Stimulated activated CD8-positive, alpha-beta memory T cell treated with anti-CD3 and anti-CD28 coated beads, Interleukin-7, amount 100 ng/mL, for 48 hours (primary cell): ENCODE results near the gene SUPT16H.
A peak's percentile ranks its signal among the peaks of the same experiment; 100 is the strongest.
"Not testable (repeated sequence)": the region's sequence is repeated elsewhere in the genome, so short reads cannot be mapped to it uniquely, and the experiment has no call there.

Experiments used
- DNase-seq, 2 donors: peaks; one replicate each; pipeline ENCODE4 v3.0.0-alpha.2; 2020; ENCODE audit warnings: low read depth in 1 of 2; ENCODE audit errors: extremely low read depth in 1 of 2

SUPT16H gene

GRCh38 chr14:21383848-21384493 is at the start of gene SUPT16H:
SUPT16H (minus strand) TSS chr14:21384019; CDS start chr14:21383927, 92 bp downstream.
- peak; percentile 86 to 94 for DNase-seq

GRCh38 chr14:21431126-21431525 is 47.3 kb upstream of the SUPT16H start:
- DNase-seq, result no peak

- no peak for DNase-seq
Measured at GRCh38 chr14:21428930-21429329, 45.1 kb upstream of the SUPT16H start.

DNA sequence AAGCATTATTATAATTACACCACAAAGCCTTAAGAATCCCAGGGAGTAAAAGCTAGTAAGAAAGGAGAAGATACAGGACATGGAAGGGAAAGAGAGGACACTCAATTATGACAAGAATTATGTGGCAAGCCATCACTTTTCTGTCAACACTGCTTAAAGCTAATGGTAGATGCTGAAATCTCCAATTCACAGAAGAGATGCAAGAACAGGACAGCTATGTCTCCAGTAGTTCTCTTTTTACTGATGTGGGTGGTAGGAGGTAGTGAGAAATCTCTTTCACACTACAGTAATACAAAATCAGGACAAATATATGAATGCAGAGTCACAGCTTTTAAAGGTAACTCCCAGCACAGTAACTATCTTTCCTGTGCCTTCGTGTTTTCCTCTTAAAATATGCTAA is 42.9 kb upstream of the SUPT16H start:
- DNase-seq, result no peak

DNA sequence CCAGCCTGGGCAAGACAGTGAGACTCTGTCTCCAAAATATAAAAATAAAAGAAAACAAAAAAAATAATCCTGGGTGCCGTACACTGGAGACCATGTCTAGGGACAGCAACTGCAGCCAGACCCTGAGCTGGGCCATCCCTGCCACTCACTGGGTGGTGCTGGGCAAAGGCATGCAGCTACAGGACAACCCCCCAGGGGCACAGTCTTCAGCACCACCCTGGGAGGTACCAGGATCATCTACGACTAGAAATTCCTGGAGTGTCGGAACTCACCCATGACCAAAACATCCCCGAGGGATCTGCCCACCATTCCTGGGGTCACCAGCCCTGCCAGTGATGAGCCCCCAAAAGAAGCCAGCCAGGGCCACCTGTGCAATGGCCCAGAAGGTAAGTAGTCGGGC is 35.7 kb upstream of the SUPT16H start:
- no peak for DNase-seq

DNA sequence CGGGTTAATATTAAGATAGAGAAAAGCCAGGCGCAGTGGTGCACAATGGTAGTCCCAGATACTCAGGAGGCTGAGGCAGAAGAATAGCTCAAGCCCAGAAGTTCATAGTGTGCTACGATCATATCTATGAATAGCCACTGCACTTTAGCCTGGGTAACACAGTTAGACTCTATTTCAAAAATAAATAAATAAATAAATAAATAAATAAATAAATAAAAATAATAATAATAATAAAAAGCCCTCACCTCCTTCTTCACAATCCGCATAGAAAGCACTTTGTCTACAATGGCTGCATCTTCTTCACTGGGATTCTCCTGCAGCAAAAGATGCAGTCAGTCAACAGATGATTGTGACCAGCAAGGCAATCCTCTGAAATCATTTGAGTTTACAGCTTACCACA is 31.5 kb upstream of the SUPT16H start:
- DNase-seq, result no peak

DNA sequence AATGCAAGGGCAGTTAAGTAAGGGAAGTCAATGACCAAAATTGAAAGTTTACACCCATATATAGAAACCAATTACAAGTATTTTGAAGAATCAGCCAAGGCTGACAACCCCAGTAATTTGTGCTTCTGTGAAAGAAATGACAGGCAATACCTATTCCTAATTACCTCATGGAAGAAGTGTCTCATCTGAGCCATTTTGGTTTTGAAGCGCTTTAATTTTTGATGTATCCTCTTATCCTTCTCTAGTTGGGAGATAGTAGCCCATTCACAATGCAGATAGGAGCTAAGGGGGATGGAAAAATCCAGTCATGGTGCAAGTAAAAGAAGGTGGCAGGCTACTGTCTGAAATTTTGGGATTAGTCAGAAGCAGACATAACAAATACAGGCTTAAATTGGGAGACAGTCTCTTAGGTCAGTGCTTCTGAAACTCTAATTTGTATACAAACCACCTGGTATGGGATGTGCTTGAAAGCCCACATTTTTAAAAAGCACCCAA is 30.4 kb upstream of the SUPT16H start:
- no peak for DNase-seq

DNA sequence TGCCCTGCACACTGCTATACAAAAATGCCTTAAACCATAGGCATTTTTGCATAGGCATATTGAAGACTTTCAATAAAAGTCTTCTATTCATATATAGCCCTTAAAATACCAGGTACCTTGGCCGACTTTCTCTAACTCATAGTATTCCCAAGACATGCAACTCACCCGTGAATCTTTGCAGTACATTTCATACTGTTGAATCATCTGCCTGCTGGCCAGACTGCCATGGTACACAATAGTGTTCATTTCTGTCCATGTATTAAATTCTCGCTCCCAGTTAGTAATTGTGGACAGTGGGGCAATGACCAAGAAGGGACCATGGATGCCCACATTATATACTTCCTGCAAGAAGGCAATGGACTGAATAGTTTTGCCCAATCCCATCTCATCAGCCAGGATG is 24.3 kb upstream of the SUPT16H start:
- no peak for DNase-seq

GRCh38 chr14:21406213-21406612 is 22.4 kb upstream of the SUPT16H start:
- DNase-seq, result no peak

GRCh38 chr14:21405097-21405496 is 21.3 kb upstream of the SUPT16H start:
- DNase-seq, result no peak

DNA sequence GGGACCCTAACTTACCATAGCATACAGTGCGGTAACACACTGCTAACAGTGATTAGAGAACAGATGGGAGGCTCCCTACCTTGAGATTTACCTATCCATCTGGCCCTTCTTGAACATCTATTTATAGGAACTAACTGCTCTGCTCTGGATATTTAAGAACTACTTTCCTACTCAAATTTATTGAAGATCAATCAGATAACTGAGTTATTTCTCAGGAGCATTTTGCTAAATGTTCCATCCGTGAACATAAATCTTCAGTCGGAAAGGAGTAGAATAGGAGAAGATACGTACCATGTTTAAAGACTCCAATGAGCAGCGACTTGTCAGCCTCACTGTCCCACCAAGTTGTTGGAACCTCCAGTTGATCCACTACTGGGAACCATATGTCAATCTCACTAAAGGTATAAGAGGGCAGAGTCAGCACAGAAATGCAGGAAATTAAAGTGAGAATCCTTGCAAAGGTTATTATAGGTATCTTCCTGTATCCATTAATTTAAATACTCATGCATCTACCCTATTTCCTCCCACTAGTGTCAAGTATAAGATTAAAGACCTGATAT is 15.6 kb upstream of the SUPT16H start:
- DNase-seq, result no peak

DNA sequence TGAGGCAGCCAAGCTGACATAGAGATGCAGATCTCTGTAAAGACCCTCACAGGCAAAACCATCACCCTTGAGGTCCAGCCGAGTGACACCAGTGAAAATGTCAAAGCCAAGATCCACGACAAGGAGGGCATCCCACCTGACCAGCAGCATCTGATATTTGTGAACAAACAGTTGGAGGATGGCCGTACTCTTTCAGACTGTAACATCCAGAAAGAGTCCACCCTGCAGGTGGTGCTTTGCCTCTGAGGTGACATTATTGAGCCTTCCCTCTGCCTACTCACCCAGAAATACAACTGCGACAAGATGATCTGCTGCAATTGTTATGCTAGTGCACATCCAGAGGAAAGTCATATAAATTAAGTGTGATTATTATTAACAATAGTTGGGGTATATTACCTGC is 15.1 kb upstream of the SUPT16H start:
- no peak for DNase-seq

DNA sequence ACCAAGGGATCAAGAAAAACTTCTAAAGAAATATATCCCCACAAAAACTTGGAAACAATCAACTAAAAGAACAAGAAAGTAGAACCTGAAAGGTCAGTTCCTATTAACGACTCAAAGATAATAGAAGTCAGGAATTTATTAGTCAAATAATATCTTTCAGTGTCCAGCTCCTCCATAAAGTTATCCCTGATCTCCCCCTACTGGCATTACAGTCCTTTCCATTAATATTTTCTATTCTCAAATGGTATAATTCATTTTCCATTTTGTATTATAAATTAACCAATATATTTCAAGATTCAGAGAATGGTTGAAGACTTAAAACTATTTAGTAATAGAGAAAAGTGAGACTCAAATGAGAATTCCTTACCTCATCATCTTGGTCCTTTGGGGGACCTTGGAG is 11.6 kb upstream of the SUPT16H start:
- DNase-seq, result no peak

GRCh38 chr14:21385188-21385904 is 1.5 kb upstream of the SUPT16H start:
- DNase-seq, result no peak

DNA sequence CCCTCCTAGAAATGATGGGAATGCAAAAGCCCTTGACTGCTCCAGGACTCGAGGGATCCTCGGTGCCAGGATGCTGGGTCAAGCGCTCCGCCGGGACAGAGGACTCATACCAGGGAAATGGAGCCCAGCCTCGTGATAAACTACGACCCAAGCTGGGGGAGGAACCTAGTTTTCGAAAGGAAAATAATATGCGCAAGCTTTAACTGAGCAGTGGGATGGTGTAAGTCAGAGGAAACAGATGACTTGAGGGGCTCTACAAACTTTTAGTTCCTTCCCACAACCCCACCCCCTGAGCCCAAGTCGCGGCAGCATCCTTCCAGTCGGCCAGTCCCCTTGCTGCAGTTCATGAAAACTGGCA is 654 bp upstream of the SUPT16H start:
- no peak for DNase-seq

GRCh38 chr14:21382886-21383847 is 652 bp downstream of the SUPT16H start:
- peak; percentile 25 to 44 for DNase-seq

DNA sequence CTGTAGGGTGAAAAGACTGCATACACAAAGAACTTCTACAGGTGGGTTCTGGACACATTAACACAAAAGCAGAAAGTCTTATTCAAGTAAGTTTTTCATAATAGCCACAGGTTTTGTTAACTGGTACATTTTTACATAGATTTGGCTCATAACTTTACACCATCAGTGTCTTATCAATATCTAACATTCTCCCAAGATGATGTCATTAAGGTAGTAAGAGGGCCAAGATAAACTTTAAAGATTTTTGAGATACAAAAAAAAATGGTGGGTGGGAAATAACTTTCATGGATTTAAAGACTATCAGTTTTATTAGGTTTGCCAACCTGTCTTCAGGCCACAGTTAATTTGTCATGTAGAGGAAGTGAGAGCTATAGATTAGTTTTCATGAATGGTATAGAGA is 1.7 kb downstream of the SUPT16H start:
- no peak for DNase-seq

GRCh38 chr14:21379338-21379737 is 4.5 kb downstream of the SUPT16H start:
- DNase-seq, result no peak

- no peak for DNase-seq
Measured at GRCh38 chr14:21373980-21374379, 9.8 kb downstream of the SUPT16H start.

GRCh38 chr14:21372814-21373213 is 11.0 kb downstream of the SUPT16H start:
- not testable (repeated sequence) for DNase-seq
